Measurements from ENCODE around the gene FOSL2.

FOSL2 gene

DNA sequence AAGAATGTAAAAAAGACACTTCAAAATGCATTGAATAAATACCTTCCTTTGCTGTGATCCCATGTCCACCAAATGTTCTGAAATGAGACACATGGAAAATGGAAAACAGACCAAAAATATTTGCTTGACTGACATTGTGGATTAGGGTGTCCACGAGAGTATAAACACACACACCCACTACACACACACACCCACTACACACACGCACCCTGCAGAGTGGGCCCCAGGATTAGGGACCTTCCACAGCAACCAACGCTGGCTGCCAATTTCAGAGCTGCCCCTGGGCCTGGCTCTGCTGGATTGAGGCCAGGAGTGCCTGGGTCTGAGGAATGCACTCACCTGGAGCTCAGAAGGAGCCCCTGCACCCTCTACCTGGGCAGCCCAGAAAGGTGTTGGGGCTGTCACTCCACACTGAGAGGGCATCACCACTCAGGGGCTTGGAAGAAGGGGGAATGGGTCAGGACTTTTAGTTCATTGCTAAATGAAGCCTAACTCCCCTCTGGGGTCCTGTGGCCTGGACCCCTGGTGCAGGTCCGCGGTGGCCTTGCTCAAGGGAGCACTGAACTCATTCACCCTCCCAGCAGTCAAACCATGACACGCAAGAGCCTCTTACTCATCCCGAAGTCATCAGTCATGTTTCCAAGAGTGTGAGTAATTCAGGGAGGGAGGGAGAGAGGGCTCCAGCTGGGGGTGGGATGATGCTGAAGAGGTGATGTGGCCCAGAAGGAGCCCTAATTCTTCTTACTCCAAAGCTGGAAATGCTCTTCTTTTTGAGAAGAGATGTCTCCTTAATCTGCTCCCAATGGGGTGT is 53.0 kb downstream of the FOSL2 start:
- H3K9ac ChIP-seq (ENCODE audit: low read depth in 1 of 2, low read length in 2 of 2) = no peak overlapping the region
- H3K36me3 ChIP-seq (ENCODE audit: control insufficient read depth in 2 of 2, insufficient read depth in 2 of 2, low read length in 2 of 2) = no peaks in the 10 kb centered on the region
- no peaks in the 10 kb centered on the region for H3K9me3 ChIP-seq (ENCODE audit: control insufficient read depth in 2 of 2, low read length in 2 of 2)
- H3K27me3 ChIP-seq (ENCODE audit: control insufficient read depth in 2 of 2, insufficient read depth in 2 of 2, low read length in 2 of 2) = no peaks in the 10 kb centered on the region
- peaks cover 0 to 2% of the 10 kb centered on the region in 2 donors for H3K4me1 ChIP-seq (ENCODE audit: control insufficient read depth in 2 of 2, insufficient read depth in 2 of 2, low read length in 2 of 2)
- H3K27ac ChIP-seq (ENCODE audit: low read depth in 2 of 2, low read length in 2 of 2) = no peak overlapping the region
- H3K4me3 ChIP-seq (ENCODE audit: low read length in 2 of 2) = no peak overlapping the region

- Histone ChIP-seq H3K9ac (ENCODE audit: low read depth in 1 of 2, low read length in 2 of 2) (no peak overlapping the region), H3K9me3 (ENCODE audit: control insufficient read depth in 2 of 2, low read length in 2 of 2) (no peaks in the 10 kb centered on the region), H3K27ac (ENCODE audit: low read depth in 2 of 2, low read length in 2 of 2) (no peak overlapping the region), H3K4me1 (ENCODE audit: control insufficient read depth in 2 of 2, insufficient read depth in 2 of 2, low read length in 2 of 2) (peaks cover 0 to 2% of the 10 kb centered on the region in 2 donors), H3K36me3 (ENCODE audit: control insufficient read depth in 2 of 2, insufficient read depth in 2 of 2, low read length in 2 of 2) (no peaks in the 10 kb centered on the region), H3K4me3 (ENCODE audit: low read length in 2 of 2) (no peak overlapping the region), H3K27me3 (ENCODE audit: control insufficient read depth in 2 of 2, insufficient read depth in 2 of 2, low read length in 2 of 2) (no peaks in the 10 kb centered on the region)
These were observed 53.9 kb downstream of the FOSL2 start for GRCh38 chr2:28446531-28446930.

GRCh38 chr2:28447086-28447485 is 54.4 kb downstream of the FOSL2 start:
- Histone ChIP-seq H3K36me3 (ENCODE audit: control insufficient read depth in 2 of 2, insufficient read depth in 2 of 2, low read length in 2 of 2) (no peaks in the 10 kb centered on the region), H3K9me3 (ENCODE audit: control insufficient read depth in 2 of 2, low read length in 2 of 2) (no peaks in the 10 kb centered on the region), H3K4me3 (ENCODE audit: low read length in 2 of 2) (no peak overlapping the region), H3K27ac (ENCODE audit: low read depth in 2 of 2, low read length in 2 of 2) (no peak overlapping the region), H3K27me3 (ENCODE audit: control insufficient read depth in 2 of 2, insufficient read depth in 2 of 2, low read length in 2 of 2) (no peaks in the 10 kb centered on the region), H3K9ac (ENCODE audit: low read depth in 1 of 2, low read length in 2 of 2) (no peak overlapping the region), H3K4me1 (ENCODE audit: control insufficient read depth in 2 of 2, insufficient read depth in 2 of 2, low read length in 2 of 2) (peaks cover 0 to 2% of the 10 kb centered on the region in 2 donors)

DNA sequence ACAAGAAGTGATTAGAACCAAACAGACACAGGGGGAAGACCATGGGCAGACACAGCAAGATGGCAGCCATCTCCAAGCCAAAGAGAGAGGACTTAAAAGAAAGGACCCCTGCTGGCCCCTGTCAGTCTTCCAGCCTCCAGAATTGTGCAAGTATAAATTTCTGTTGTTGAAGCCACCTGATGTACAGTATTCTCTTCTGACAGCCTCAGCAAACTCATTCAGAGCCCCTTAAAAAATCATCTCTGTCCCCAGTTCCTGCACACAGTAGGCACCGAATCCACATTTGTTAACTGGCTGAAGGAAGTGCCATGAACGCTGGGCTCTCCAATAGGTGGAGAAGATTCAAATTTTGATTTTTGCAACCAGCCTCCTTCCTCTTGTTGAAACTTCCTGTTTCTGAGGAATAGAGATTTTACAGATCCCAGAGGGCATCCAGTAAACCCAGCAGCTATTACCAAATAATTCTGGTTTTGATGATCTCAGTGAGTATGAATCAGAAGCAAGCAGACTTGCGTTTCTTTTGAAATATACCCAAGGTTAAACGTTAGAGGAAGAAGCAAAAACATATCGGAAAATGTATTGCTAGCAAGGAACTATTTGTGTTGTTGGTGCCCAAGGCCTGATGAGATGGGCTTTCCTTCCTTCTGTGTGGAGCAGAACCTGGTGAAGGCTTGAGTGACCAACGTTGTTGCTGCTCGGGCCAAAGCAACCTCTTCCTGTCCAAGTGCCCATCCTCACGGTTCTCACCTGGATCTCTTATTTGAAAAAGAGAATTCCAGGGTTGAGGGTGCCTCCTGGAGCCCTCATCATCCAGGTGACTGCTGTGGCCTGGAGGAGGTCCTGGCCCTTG is 55.5 kb downstream of the FOSL2 start:
- Histone ChIP-seq H3K9me3 (ENCODE audit: control insufficient read depth in 2 of 2, low read length in 2 of 2) (no peaks in the 10 kb centered on the region), H3K9ac (ENCODE audit: low read depth in 1 of 2, low read length in 2 of 2) (no peak overlapping the region), H3K4me1 (ENCODE audit: control insufficient read depth in 2 of 2, insufficient read depth in 2 of 2, low read length in 2 of 2) (peaks cover 0 to 2% of the 10 kb centered on the region in 2 donors), H3K4me3 (ENCODE audit: low read length in 2 of 2) (no peak overlapping the region), H3K36me3 (ENCODE audit: control insufficient read depth in 2 of 2, insufficient read depth in 2 of 2, low read length in 2 of 2) (no peaks in the 10 kb centered on the region), H3K27me3 (ENCODE audit: control insufficient read depth in 2 of 2, insufficient read depth in 2 of 2, low read length in 2 of 2) (no peaks in the 10 kb centered on the region), H3K27ac (ENCODE audit: low read depth in 2 of 2, low read length in 2 of 2) (no peak overlapping the region)

DNA sequence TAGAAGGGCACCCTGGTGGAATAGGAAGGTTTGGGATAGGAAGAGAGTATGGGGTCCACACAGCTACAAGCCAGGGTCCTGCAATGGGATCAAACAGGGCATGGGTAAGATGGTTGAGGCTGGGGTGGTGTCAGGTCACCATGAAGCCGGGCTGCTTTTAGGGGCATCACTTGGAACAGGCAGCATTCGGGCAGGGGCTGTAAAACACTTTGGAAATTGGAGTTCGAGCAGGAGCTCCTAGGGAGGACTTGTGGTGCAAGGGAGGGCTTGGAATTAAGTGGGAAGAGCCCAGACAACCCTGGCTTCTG is 56.1 kb downstream of the FOSL2 start:
- no peak overlapping the region for H3K9ac ChIP-seq (ENCODE audit: low read depth in 1 of 2, low read length in 2 of 2)
- H3K4me1 ChIP-seq (ENCODE audit: control insufficient read depth in 2 of 2, insufficient read depth in 2 of 2, low read length in 2 of 2) = peaks cover 0 to 2% of the 10 kb centered on the region in 2 donors
- no peaks in the 10 kb centered on the region for H3K9me3 ChIP-seq (ENCODE audit: control insufficient read depth in 2 of 2, low read length in 2 of 2)
- no peaks in the 10 kb centered on the region for H3K27me3 ChIP-seq (ENCODE audit: control insufficient read depth in 2 of 2, insufficient read depth in 2 of 2, low read length in 2 of 2)
- H3K4me3 ChIP-seq (ENCODE audit: low read length in 2 of 2) = no peak overlapping the region
- no peak overlapping the region for H3K27ac ChIP-seq (ENCODE audit: low read depth in 2 of 2, low read length in 2 of 2)
- H3K36me3 ChIP-seq (ENCODE audit: control insufficient read depth in 2 of 2, insufficient read depth in 2 of 2, low read length in 2 of 2) = no peaks in the 10 kb centered on the region

DNA sequence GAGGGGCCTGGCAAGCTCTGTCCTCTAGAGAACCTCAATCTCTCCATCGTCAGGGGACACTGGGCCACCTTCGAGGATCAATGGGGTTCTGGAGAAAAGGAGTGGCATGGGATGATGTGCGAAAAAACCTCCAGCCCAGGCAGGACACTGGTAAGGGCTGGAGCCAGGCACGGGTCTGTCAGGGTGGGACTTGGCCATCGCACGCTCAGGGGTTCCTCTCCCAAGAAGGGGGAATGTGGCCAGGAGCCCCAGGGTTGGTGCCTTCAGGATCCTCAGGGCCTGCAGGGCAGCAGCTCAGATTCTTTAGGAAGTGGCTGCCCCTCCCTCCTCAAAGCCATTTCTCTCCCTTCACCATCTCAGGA is 56.4 kb downstream of the FOSL2 start:
- H3K9me3 ChIP-seq (ENCODE audit: control insufficient read depth in 2 of 2, low read length in 2 of 2) = no peaks in the 10 kb centered on the region
- no peaks in the 10 kb centered on the region for H3K27me3 ChIP-seq (ENCODE audit: control insufficient read depth in 2 of 2, insufficient read depth in 2 of 2, low read length in 2 of 2)
- H3K36me3 ChIP-seq (ENCODE audit: control insufficient read depth in 2 of 2, insufficient read depth in 2 of 2, low read length in 2 of 2) = no peaks in the 10 kb centered on the region
- no peak overlapping the region for H3K4me3 ChIP-seq (ENCODE audit: low read length in 2 of 2)
- peaks cover 0 to 2% of the 10 kb centered on the region in 2 donors for H3K4me1 ChIP-seq (ENCODE audit: control insufficient read depth in 2 of 2, insufficient read depth in 2 of 2, low read length in 2 of 2)
- H3K27ac ChIP-seq (ENCODE audit: low read depth in 2 of 2, low read length in 2 of 2) = no peak overlapping the region
- H3K9ac ChIP-seq (ENCODE audit: low read depth in 1 of 2, low read length in 2 of 2) = no peak overlapping the region

- peaks cover 0 to 2% of the 10 kb centered on the region in 2 donors for H3K4me1 ChIP-seq (ENCODE audit: control insufficient read depth in 2 of 2, insufficient read depth in 2 of 2, low read length in 2 of 2)
These were observed 57.1 kb downstream of the FOSL2 start for GRCh38 chr2:28449488-28450395.

GRCh38 chr2:28450901-28451565 is 58.4 kb downstream of the FOSL2 start:
- H3K4me3 ChIP-seq (ENCODE audit: low read length in 2 of 2) = no peak overlapping the region
- no peaks in the 10 kb centered on the region for H3K27me3 ChIP-seq (ENCODE audit: control insufficient read depth in 2 of 2, insufficient read depth in 2 of 2, low read length in 2 of 2)
- peaks cover 0 to 2% of the 10 kb centered on the region in 2 donors for H3K4me1 ChIP-seq (ENCODE audit: control insufficient read depth in 2 of 2, insufficient read depth in 2 of 2, low read length in 2 of 2)
- H3K9me3 ChIP-seq (ENCODE audit: control insufficient read depth in 2 of 2, low read length in 2 of 2) = no peaks in the 10 kb centered on the region
- H3K36me3 ChIP-seq (ENCODE audit: control insufficient read depth in 2 of 2, insufficient read depth in 2 of 2, low read length in 2 of 2) = no peaks in the 10 kb centered on the region
- H3K9ac ChIP-seq (ENCODE audit: low read depth in 1 of 2, low read length in 2 of 2) = no peak overlapping the region
- H3K27ac ChIP-seq (ENCODE audit: low read depth in 2 of 2, low read length in 2 of 2) = no peak overlapping the region

More at GRCh38 chr2:28449488-28450395, 57.1 kb downstream of the FOSL2 start:
- H3K4me3 ChIP-seq (ENCODE audit: low read length in 2 of 2) = no peak overlapping the region
- H3K9me3 ChIP-seq (ENCODE audit: control insufficient read depth in 2 of 2, low read length in 2 of 2) = no peaks in the 10 kb centered on the region
- H3K27ac ChIP-seq (ENCODE audit: low read depth in 2 of 2, low read length in 2 of 2) = no peak overlapping the region
- no peaks in the 10 kb centered on the region for H3K36me3 ChIP-seq (ENCODE audit: control insufficient read depth in 2 of 2, insufficient read depth in 2 of 2, low read length in 2 of 2)
- H3K9ac ChIP-seq (ENCODE audit: low read depth in 1 of 2, low read length in 2 of 2) = no peak overlapping the region
- no peaks in the 10 kb centered on the region for H3K27me3 ChIP-seq (ENCODE audit: control insufficient read depth in 2 of 2, insufficient read depth in 2 of 2, low read length in 2 of 2)

GRCh38 chr2:28451793-28452533 is 59.3 kb downstream of the FOSL2 start:
- H3K4me3 ChIP-seq (ENCODE audit: low read length in 2 of 2) = no peak overlapping the region

More at GRCh38 chr2:28451793-28452533, 59.3 kb downstream of the FOSL2 start:
- H3K27me3 ChIP-seq (ENCODE audit: control insufficient read depth in 2 of 2, insufficient read depth in 2 of 2, low read length in 2 of 2) = no peaks in the 10 kb centered on the region
- peaks cover 0 to 2% of the 10 kb centered on the region in 2 donors for H3K4me1 ChIP-seq (ENCODE audit: control insufficient read depth in 2 of 2, insufficient read depth in 2 of 2, low read length in 2 of 2)
- H3K27ac ChIP-seq (ENCODE audit: low read depth in 2 of 2, low read length in 2 of 2) = no peak overlapping the region
- H3K9me3 ChIP-seq (ENCODE audit: control insufficient read depth in 2 of 2, low read length in 2 of 2) = no peaks in the 10 kb centered on the region
- H3K36me3 ChIP-seq (ENCODE audit: control insufficient read depth in 2 of 2, insufficient read depth in 2 of 2, low read length in 2 of 2) = no peaks in the 10 kb centered on the region
- no peak overlapping the region for H3K9ac ChIP-seq (ENCODE audit: low read depth in 1 of 2, low read length in 2 of 2)

All from mucosa of rectum (tissue), 2 donors.